ENCODE measurements around the gene OGFOD1.

GRCh38 chr16:56424404-56424764, 27.0 kb upstream of the OGFOD1 start:
- TF ChIP-seq JUN (IDR thresholded peaks at IDR 0.05; ENCODE audit: borderline replicate concordance, insufficient read depth, insufficient read length, low read depth) (no peak), MAX (IDR thresholded peaks at IDR 0.05; ENCODE audit: insufficient read depth, insufficient read length) (no peak), CTCF (IDR thresholded peaks at IDR 0.05; ENCODE audit: extremely low read depth in 1 of 2, insufficient read depth in 1 of 2, low read depth in 1 of 2, low read length in 2 of 2) (no peak), POLR2AphosphoS5 (IDR thresholded peaks at IDR 0.05; ENCODE audit: insufficient read depth, low read depth, low read length) (no peak)

Measured in endothelial cell of umbilical vein (primary cell).